ENCODE measurements around the gene GABRR1.

Gene GABRR1

GRCh38 chr6:89257346-89257745, 40.2 kb upstream of the GABRR1 start (continued):
- TF ChIP-seq TSHZ2 (CRISPR knock-in tag; IDR thresholded peaks at IDR 0.05) = no peak
- TF ChIP-seq SNAI2 (CRISPR knock-in tag; IDR thresholded peaks at IDR 0.05) = no peak

GRCh38 chr6:89255417-89255816, 38.3 kb upstream of the GABRR1 start:
- TF ChIP-seq ZFP30 (CRISPR knock-in tag; IDR thresholded peaks at IDR 0.05) = no peak
- no peak for TF ChIP-seq OSR1 (CRISPR knock-in tag; IDR thresholded peaks at IDR 0.05)
- no peak for TF ChIP-seq CSDC2 (CRISPR knock-in tag; IDR thresholded peaks at IDR 0.05)
- no peak for TF ChIP-seq ZNF8 (CRISPR knock-in tag; IDR thresholded peaks at IDR 0.05)
- no peak for TF ChIP-seq TSHZ2 (CRISPR knock-in tag; IDR thresholded peaks at IDR 0.05)
- no peak for TF ChIP-seq PATZ1 (CRISPR knock-in tag; IDR thresholded peaks at IDR 0.05; ENCODE audit: borderline replicate concordance)
- no peak for TF ChIP-seq CSRNP3 (CRISPR knock-in tag; IDR thresholded peaks at IDR 0.05)
- no peak for TF ChIP-seq TCF4 (CRISPR knock-in tag; IDR thresholded peaks at IDR 0.05; ENCODE audit: borderline replicate concordance)
- no peak for TF ChIP-seq ZC3H10 (CRISPR knock-in tag; IDR thresholded peaks at IDR 0.05)
- no peak for TF ChIP-seq ZFP3 (CRISPR knock-in tag; IDR thresholded peaks at IDR 0.05)
- no peak for TF ChIP-seq ESRRG (CRISPR knock-in tag; IDR thresholded peaks at IDR 0.05)
- TF ChIP-seq POU6F1 (CRISPR knock-in tag; IDR thresholded peaks at IDR 0.05; ENCODE audit: borderline replicate concordance, low read depth) = no peak
- no peak for TF ChIP-seq SNAI2 (CRISPR knock-in tag; IDR thresholded peaks at IDR 0.05)
- TF ChIP-seq PPARA (CRISPR knock-in tag; IDR thresholded peaks at IDR 0.05; ENCODE audit: borderline replicate concordance) = no peak
- no peak for TF ChIP-seq CREB5 (CRISPR knock-in tag; IDR thresholded peaks at IDR 0.05; ENCODE audit: low read depth)
- no peak for TF ChIP-seq ARNTL (CRISPR knock-in tag; IDR thresholded peaks at IDR 0.05; ENCODE audit: borderline replicate concordance, low read depth)
- no peak for TF ChIP-seq TOX (CRISPR knock-in tag; IDR thresholded peaks at IDR 0.05; ENCODE audit: borderline replicate concordance)
- ATAC-seq = no peak

GRCh38 chr6:89254569-89254968, 37.4 kb upstream of the GABRR1 start:
- ATAC-seq = no peak
- TF ChIP-seq GLIS3 (CRISPR knock-in tag; IDR thresholded peaks at IDR 0.05) = no peak
- TF ChIP-seq SNAI2 (CRISPR knock-in tag; IDR thresholded peaks at IDR 0.05) = no peak
- no peak for TF ChIP-seq ZFP30 (CRISPR knock-in tag; IDR thresholded peaks at IDR 0.05)
- no peak for TF ChIP-seq CREB5 (CRISPR knock-in tag; IDR thresholded peaks at IDR 0.05; ENCODE audit: low read depth)
- TF ChIP-seq PATZ1 (CRISPR knock-in tag; IDR thresholded peaks at IDR 0.05; ENCODE audit: borderline replicate concordance) = no peak
- no peak for TF ChIP-seq ZNF8 (CRISPR knock-in tag; IDR thresholded peaks at IDR 0.05)
- TF ChIP-seq CSRNP3 (CRISPR knock-in tag; IDR thresholded peaks at IDR 0.05) = no peak
- no peak for TF ChIP-seq TCF4 (CRISPR knock-in tag; IDR thresholded peaks at IDR 0.05; ENCODE audit: borderline replicate concordance)
- TF ChIP-seq BACH2 (CRISPR knock-in tag; IDR thresholded peaks at IDR 0.05; ENCODE audit: borderline replicate concordance) = no peak
- no peak for TF ChIP-seq ISL1 (CRISPR knock-in tag; IDR thresholded peaks at IDR 0.05)
- no peak for TF ChIP-seq ZFP3 (CRISPR knock-in tag; IDR thresholded peaks at IDR 0.05)
- no peak for TF ChIP-seq OSR1 (CRISPR knock-in tag; IDR thresholded peaks at IDR 0.05)
